Measurements from ENCODE around the gene TTC34. TPM values are rescaled to one million over a fixed set of nuclear protein-coding genes. Genes with fewer than 3 reads are reported as not detected.
"Not testable (repeated sequence)": the region's sequence is repeated elsewhere in the genome, so short reads cannot be mapped to it uniquely, and the experiment has no call there.

Gene TTC34
- total RNA-seq, 1 experiment from 2014 or later, result 0.42 TPM

DNA sequence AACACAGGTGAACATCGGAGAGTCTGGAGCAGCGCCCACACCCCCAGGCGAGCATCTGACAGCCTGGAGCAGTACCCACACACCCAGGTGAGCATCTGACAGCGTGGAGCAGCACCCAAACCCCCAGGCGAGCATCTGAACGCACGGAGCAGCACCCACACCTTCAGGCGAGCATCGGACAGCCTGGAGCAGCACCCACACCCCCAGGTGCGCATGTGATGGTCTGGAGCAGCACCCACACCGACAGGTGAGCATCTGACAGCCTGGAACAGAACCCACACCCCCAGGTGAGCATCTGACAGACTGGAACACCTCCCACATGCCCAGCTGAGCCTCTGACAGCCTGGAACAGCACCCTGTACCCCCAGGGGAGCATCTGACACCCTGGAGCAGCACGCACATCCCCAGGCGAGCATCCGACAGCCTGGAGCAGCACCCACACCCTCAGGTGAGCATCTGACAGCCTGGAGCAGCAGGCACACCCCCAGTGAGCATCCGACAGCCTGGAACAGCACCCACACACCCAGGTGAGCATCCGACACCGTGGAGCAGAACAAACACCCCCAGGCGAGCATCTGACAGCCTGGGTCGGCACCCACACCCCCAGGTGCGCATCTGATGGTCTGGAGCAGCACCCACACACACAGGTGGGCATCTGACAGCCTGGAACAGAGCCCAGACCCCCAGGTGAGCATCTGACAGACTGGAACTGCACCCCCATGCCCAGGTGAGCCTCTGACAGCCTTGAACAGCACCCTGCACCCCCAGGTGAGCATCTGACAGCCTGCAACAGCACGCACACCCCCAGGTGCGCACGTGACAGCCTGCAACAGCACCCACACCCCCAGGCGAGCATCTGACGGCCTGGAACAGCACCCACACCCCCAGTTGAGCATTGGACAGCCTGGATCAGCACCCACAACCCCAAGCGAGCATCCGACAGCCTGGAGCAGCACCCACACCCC is 50.4 kb downstream of the TTC34 start:
- not testable (repeated sequence) for H3K27me3 ChIP-seq (ENCODE audit: control insufficient read depth, insufficient read depth, low read length); H3K4me3 ChIP-seq (ENCODE audit: insufficient read depth, low read depth, low read length); H3K36me3 ChIP-seq (replicated peaks; ENCODE audit: control insufficient read depth, insufficient read depth, low read length); DNase-seq

DNA sequence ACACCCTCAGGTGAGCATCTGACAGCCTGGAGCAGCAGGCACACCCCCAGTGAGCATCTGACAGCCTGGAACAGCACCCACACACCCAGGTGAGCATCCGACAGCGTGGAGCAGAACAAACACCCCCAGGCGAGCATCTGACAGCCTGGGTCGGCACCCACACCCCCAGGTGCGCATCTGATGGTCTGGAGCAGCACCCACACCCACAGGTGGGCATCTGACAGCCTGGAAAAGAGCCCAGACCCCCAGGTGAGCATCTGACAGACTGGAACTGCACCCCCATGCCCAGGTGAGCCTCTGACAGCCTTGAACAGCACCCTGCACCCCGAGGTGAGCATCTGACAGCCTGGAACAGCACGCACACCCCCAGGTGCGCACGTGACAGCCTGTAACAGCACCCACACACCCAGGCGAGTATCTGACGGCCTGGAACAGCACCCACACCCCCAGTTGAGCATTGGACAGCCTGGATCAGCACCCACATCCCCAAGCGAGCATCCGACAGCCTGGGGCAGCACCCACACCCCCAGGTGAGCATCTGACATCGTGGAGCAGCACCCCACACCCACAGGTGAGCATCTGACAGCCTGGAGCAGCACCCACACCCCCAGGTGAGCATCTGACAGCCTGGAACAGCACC is 51.3 kb downstream of the TTC34 start:
- H3K36me3 ChIP-seq (replicated peaks; ENCODE audit: control insufficient read depth, insufficient read depth, low read length); H3K4me3 ChIP-seq (ENCODE audit: insufficient read depth, low read depth, low read length); DNase-seq; H3K27me3 ChIP-seq (ENCODE audit: control insufficient read depth, insufficient read depth, low read length): not testable (repeated sequence)

DNA sequence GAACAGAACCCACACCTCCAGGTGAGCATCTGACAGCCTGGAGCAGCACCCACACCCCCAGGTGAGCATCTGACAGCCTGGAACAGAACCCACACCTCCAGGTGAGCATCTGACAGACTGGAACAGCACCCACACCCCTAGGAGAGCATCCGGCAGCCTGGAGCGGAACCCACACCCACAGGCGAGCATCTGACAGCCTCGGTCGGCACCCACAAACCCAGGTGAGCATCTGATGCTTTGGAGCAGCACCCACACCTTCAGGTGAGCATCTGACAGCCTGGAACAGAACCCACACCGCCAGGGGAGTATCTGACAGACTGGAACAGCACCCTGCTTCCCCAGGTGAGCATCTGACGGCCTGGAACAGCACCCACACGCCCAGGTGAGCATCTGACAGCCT is 52.9 kb downstream of the TTC34 start:
- not testable (repeated sequence) for H3K36me3 ChIP-seq (replicated peaks; ENCODE audit: control insufficient read depth, insufficient read depth, low read length); H3K4me3 ChIP-seq (ENCODE audit: insufficient read depth, low read depth, low read length); DNase-seq; H3K27me3 ChIP-seq (ENCODE audit: control insufficient read depth, insufficient read depth, low read length)

DNA sequence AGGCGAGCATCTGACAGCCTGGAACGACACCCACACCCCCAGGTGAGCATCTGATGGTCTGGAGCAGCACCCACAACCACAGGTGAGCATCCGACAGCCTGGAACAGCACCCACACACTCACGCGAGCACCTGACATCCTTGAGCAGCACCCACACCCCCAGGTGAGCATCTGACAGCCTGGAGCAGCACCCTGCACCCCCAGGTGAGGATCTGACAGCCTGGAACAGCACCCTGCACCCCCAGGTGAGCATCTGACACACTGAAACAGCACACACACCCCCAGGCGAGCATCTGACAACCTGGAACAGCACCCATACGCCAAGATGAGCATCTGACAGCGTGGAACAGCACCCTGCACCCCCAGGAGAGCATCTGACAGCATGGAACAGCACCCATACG is 106.7 kb downstream of the TTC34 start:
- DNase-seq; H3K36me3 ChIP-seq (replicated peaks; ENCODE audit: control insufficient read depth, insufficient read depth, low read length); H3K27me3 ChIP-seq (ENCODE audit: control insufficient read depth, insufficient read depth, low read length); H3K4me3 ChIP-seq (ENCODE audit: insufficient read depth, low read depth, low read length): not testable (repeated sequence)

DNA sequence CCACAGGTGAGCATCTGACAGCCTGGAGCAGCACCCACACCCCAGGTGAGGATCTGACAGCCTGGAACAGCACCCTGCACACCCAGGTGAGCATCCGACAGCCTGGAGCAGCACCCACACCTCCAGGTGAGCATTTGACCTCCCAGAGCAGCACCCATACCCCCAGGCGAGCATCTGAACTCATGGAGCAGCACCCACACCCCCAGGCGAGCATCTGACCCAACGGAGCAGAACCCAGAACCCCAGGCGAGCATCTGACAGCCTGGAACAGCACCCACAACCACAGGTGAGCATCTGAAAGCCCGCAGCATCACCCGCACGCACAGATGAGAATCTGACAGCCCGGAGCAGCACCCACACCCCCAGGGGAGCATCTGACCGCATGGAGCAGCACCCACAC is 111.3 kb downstream of the TTC34 start:
- DNase-seq; H3K4me3 ChIP-seq (ENCODE audit: insufficient read depth, low read depth, low read length); H3K27me3 ChIP-seq (ENCODE audit: control insufficient read depth, insufficient read depth, low read length); H3K36me3 ChIP-seq (replicated peaks; ENCODE audit: control insufficient read depth, insufficient read depth, low read length): not testable (repeated sequence)

DNA sequence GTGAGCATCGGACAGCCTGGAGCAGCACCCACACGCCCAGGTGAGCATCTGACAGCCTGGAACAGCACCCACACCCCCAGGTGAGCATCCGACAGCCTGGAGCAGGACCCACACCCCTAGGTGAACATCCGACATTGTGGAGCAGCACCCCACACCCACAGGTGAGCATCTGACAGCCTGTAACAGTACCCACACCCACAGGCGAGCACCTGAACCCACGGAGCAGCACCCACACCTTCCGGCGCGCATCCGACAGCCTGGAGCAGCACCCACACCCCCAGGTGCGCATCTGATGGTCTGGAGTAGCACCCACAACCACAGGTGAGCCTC is 113.2 kb downstream of the TTC34 start:
- not testable (repeated sequence) for DNase-seq; H3K4me3 ChIP-seq (ENCODE audit: insufficient read depth, low read depth, low read length); H3K36me3 ChIP-seq (replicated peaks; ENCODE audit: control insufficient read depth, insufficient read depth, low read length); H3K27me3 ChIP-seq (ENCODE audit: control insufficient read depth, insufficient read depth, low read length)

DNA sequence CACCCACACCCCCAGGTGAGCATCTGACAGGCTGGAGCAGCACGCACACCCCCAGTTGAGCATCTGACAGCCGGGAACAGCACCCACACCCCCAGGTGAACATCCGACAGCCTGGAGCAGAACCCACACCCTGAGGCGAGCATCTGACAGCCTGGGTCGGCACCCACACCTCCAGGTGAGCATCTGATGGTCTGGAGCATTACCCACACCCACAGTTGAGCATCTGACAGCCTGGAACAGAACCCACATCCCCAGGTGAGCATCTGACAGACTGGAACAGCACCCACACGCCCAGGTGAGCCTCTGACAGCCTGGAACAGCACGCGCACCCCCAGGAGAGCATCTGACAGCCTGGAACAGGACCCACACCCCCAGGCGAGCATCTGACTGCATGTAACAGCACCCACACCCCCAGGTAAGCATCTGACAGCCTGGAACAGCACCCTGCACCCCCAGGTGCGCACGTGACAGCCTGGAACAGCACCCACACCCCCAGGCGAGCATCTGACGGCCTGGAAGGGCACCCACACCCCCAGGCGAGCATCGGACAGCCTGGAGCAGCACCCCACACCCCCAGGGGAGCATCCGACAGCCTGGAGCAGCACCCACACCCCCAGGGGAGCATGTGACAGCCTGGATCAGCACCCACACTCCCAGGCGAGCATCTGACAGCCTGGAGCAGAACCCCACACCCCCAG is 113.7 kb downstream of the TTC34 start:
- not testable (repeated sequence) for DNase-seq; H3K4me3 ChIP-seq (ENCODE audit: insufficient read depth, low read depth, low read length); H3K36me3 ChIP-seq (replicated peaks; ENCODE audit: control insufficient read depth, insufficient read depth, low read length); H3K27me3 ChIP-seq (ENCODE audit: control insufficient read depth, insufficient read depth, low read length)

DNA sequence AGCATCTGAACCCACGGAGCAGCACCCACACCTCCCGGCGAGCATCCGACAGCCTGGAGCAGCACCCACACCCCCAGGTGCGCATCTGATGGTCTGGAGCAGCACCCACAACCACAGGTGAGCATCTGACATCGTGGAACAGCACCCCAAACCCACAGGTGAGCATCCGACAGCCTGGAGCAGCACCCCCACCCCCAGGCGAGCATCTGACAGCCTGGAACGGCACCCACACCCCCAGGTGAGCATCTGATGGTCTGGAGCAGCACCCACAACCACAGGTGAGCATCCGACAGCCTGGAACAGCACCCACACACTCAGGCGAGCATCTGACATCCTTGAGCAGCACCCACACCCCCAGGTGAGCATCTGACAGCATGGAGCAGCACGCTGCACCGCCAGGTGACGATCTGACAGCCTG is 114.3 kb downstream of the TTC34 start:
- not testable (repeated sequence) for H3K36me3 ChIP-seq (replicated peaks; ENCODE audit: control insufficient read depth, insufficient read depth, low read length); DNase-seq; H3K27me3 ChIP-seq (ENCODE audit: control insufficient read depth, insufficient read depth, low read length)

DNA sequence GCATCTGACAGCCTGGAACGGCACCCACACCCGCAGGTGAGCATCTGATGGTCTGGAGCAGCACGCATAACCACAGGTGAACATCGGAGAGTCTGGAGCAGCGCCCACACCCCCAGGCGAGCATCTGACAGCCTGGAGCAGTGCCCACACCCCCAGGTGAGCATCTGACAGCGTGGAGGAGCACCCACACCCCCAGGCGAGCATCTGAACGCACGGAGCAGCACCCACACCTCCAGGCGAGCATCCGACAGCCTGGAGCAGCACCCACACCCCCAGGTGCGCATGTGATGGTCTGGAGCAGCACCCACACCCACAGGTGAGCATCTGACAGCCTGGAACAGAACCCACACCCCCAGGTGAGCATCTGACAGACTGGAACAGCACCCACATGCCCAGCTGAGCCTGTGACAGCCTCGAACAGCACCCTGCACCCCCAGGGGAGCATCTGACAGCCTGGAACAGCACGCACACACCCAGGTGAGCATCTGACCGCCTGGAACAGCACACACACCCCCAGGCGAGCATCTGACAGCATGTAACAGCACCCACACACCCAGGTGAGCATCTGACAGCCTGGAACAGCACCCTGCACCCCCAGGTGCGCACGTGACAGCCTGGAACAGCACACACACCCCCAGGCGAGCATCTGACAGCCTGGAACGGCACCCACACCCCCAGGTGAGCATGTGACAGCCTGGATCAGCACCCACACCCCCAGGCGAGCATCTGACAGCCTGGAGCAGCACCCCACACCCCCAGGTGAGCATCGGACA is 115.2 kb downstream of the TTC34 start:
- not testable (repeated sequence) for H3K27me3 ChIP-seq (ENCODE audit: control insufficient read depth, insufficient read depth, low read length); DNase-seq; H3K36me3 ChIP-seq (replicated peaks; ENCODE audit: control insufficient read depth, insufficient read depth, low read length); H3K4me3 ChIP-seq (ENCODE audit: insufficient read depth, low read depth, low read length)

More for the DNA sequence above, 114.3 kb downstream of the TTC34 start:
- H3K4me3 ChIP-seq (ENCODE audit: insufficient read depth, low read depth, low read length), result not testable (repeated sequence)

DNA sequence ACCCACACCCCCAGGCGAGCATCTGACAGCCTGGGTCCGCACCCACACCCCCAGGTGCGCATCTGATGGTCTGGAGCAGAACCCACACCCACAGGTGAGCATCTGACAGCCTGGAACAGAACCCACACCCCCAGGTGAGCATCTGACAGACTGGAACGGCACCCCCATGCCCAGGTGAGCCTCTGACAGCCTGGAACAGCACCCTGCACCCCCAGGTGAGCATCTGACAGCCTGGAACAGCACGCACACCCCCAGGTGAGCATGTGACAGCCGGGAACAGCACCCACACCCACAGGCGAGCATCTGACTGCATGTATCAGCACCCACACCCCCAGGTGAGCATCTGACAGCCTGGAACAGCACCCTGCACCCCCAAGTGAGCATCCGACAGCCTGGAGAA is 115.8 kb downstream of the TTC34 start:
- not testable (repeated sequence) for H3K36me3 ChIP-seq (replicated peaks; ENCODE audit: control insufficient read depth, insufficient read depth, low read length); H3K4me3 ChIP-seq (ENCODE audit: insufficient read depth, low read depth, low read length); H3K27me3 ChIP-seq (ENCODE audit: control insufficient read depth, insufficient read depth, low read length); DNase-seq

DNA sequence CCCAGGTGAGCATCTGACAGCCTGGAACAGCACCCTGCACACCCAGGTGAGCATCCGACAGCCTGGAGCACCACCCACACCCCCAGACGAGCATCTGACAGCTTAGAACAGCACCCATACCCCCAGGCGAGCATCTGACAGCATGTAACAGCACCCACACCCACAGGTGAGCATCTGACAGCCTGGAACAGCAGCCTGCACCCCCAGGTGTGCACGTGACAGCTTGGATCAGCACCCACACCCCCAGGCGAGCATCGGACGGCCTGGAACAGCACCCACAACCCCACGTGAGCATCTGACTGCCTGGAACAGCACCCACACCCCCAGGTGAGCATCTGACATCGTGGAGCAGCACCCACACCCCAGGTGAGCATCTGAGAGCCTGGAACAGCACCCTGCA is 116.6 kb downstream of the TTC34 start:
- not testable (repeated sequence) for H3K4me3 ChIP-seq (ENCODE audit: insufficient read depth, low read depth, low read length); H3K27me3 ChIP-seq (ENCODE audit: control insufficient read depth, insufficient read depth, low read length); DNase-seq; H3K36me3 ChIP-seq (replicated peaks; ENCODE audit: control insufficient read depth, insufficient read depth, low read length)

DNA sequence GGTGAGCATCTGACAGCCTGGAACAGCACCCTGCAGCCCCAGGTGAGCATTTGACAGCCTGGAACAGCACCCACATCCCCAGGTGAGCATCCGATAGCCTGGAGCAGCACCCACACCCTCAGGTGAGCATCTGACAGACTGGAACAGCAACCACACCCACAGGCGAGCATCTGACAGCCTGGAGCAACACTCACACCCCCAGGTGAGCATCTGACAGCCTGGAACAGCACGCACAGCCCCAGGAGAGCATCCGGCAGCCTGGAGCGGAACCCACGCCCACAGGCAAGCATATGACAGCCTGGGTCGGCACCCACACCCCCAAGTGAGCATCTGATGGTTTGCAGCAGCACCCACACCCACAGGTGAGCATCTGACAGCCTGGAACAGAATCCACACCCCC is 117.5 kb downstream of the TTC34 start:
- H3K27me3 ChIP-seq (ENCODE audit: control insufficient read depth, insufficient read depth, low read length); DNase-seq; H3K4me3 ChIP-seq (ENCODE audit: insufficient read depth, low read depth, low read length); H3K36me3 ChIP-seq (replicated peaks; ENCODE audit: control insufficient read depth, insufficient read depth, low read length): not testable (repeated sequence)

DNA sequence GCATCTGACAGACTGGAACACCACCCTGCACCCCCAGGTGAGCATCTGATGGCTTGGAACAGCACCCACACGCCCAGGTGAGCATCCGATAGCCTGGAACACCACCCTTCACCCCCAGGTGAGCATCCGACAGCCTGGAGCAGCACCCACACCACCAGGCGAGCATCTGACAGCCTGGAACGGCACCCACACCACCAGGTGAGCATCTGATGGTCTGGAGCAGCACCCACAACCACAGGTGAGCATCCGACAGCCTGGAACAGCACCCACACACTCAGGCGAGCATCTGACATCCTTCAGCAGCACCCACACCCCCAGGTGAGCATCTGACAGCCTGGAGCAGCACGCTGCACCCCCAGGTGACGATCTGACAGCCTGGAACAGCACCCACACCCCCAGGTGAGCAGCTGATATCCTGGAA is 118.2 kb downstream of the TTC34 start:
- DNase-seq; H3K36me3 ChIP-seq (replicated peaks; ENCODE audit: control insufficient read depth, insufficient read depth, low read length); H3K27me3 ChIP-seq (ENCODE audit: control insufficient read depth, insufficient read depth, low read length); H3K4me3 ChIP-seq (ENCODE audit: insufficient read depth, low read depth, low read length): not testable (repeated sequence)

DNA sequence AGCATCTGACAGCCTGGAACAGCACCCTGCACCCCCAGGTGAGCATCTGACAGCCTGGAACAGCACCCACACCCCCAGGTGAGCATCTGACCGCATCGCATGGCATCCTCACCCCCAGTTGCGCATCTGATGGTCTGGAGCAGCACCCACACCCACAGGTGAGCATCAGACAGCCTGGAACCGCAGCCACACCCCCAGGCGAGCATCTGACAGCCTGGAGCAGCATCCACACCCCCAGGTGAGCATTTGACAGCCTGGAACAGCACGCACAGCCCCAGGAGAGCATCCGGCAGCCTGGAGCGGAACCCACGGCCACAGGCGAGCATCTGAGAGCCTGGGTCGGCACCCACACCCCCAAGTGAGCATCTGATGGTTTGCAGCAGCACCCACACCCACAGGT is 118.6 kb downstream of the TTC34 start:
- not testable (repeated sequence) for H3K4me3 ChIP-seq (ENCODE audit: insufficient read depth, low read depth, low read length); DNase-seq; H3K27me3 ChIP-seq (ENCODE audit: control insufficient read depth, insufficient read depth, low read length); H3K36me3 ChIP-seq (replicated peaks; ENCODE audit: control insufficient read depth, insufficient read depth, low read length)

Data from H7 (cell line).